Keratinocyte (primary cell): ENCODE results near the gene LAYN. TPM values are rescaled to one million over a fixed set of nuclear protein-coding genes. Genes with fewer than 3 reads are reported as not detected.

Experiments used
- DNase-seq: peaks from one replicate; pipeline ENCODE4 v3.0.0-alpha.2; 2011; ENCODE audit warnings: low read depth, missing footprints, low spot score
- FAIRE-seq: peaks from 2 replicates; lab custom pipeline; 2011; peaks lifted over from hg19 to GRCh38; lab: Jason Lieb, UNC
- H2AFZ ChIP-seq: 2 replicates; pipeline ENCODE4 v1.6.0; 2012; ENCODE audit warnings: low read length, control low read depth, inconsistent platforms; ENCODE audit not compliant: control insufficient read depth
- H3K27ac ChIP-seq: 2 replicates; pipeline ENCODE4 v1.5.1; 2011; ENCODE audit warnings: low read length; ENCODE audit not compliant: control insufficient read depth, insufficient read depth
- H3K27me3 ChIP-seq: 3 replicates; pipeline ENCODE4 v1.6.0; 2011; ENCODE audit warnings: low read length; ENCODE audit not compliant: control insufficient read depth, insufficient read depth; ENCODE audit errors: extremely low read depth
- H3K36me3 ChIP-seq, 2 experiments: 2 replicates in 1 of 2; 3 replicates in 1 of 2; pipeline ENCODE4 v1.5.1; 2011; ENCODE audit warnings: low read length in 2 of 2, mild to moderate bottlenecking in 1 of 2; ENCODE audit not compliant: control insufficient read depth in 2 of 2, insufficient read depth in 2 of 2; ENCODE audit errors: extremely low read depth in 1 of 2
- H3K4me1 ChIP-seq: 3 replicates; pipeline ENCODE4 v1.5.1; 2011; ENCODE audit warnings: low read length; ENCODE audit not compliant: control insufficient read depth, insufficient read depth; ENCODE audit errors: extremely low read depth
- H3K4me2 ChIP-seq: 3 replicates; pipeline ENCODE4 v1.6.0; 2011; ENCODE audit warnings: low read depth, low read length; ENCODE audit not compliant: control insufficient read depth, insufficient read depth; ENCODE audit errors: extremely low read depth
- H3K4me3 ChIP-seq, 3 experiments: fragments of 200-600 bp in 1 of 3; sonication (generic) in 1 of 3; 2 replicates in 2 of 3; 3 replicates in 1 of 3; pipeline ENCODE4 v1.5.1; 2011 to 2016; ENCODE audit warnings: low read length in 3 of 3, mild to moderate bottlenecking in 3 of 3, control low read depth in 2 of 3, inconsistent platforms in 1 of 3, low read depth in 1 of 3, mixed read lengths in 1 of 3, mixed run types in 1 of 3, moderate library complexity in 1 of 3; ENCODE audit not compliant: control insufficient read depth in 2 of 3, insufficient read depth in 2 of 3; ENCODE audit errors: extremely low read depth in 1 of 3
- H3K79me2 ChIP-seq: 2 replicates; pipeline ENCODE4 v1.6.0; 2012; ENCODE audit warnings: low read length; ENCODE audit not compliant: control insufficient read depth, insufficient read depth
- H3K9ac ChIP-seq: 3 replicates; pipeline ENCODE4 v1.6.0; 2011; ENCODE audit warnings: low read length; ENCODE audit not compliant: control insufficient read depth, insufficient read depth; ENCODE audit errors: extremely low read depth
- H3K9me1 ChIP-seq: 3 replicates; pipeline ENCODE4 v1.6.0; 2011; ENCODE audit warnings: low read length; ENCODE audit not compliant: control insufficient read depth, insufficient read depth; ENCODE audit errors: extremely low read depth
- H3K9me3 ChIP-seq: 2 replicates; pipeline ENCODE4 v1.5.1; 2012; ENCODE audit warnings: low read depth, low read length; ENCODE audit not compliant: control insufficient read depth
- H4K20me1 ChIP-seq: 3 replicates; pipeline ENCODE4 v1.6.0; 2011; ENCODE audit warnings: low read length; ENCODE audit not compliant: control insufficient read depth, insufficient read depth; ENCODE audit errors: extremely low read depth
- CTCF ChIP-seq, 3 experiments: IDR thresholded peaks in 1 of 3; conservative IDR thresholded peaks in 1 of 3; optimal IDR thresholded peaks in 1 of 3; 2 replicates in 2 of 3; 3 replicates in 1 of 3; pipeline versions ENCODE3 to v1.5.1; 2011; ENCODE audit warnings: low read length in 3 of 3, mild to moderate bottlenecking in 3 of 3, moderate library complexity in 2 of 3, control low read depth in 1 of 3, inconsistent platforms in 1 of 3; ENCODE audit not compliant: insufficient read depth in 2 of 3; ENCODE audit errors: extremely low read depth in 1 of 3
- EZH2 ChIP-seq: IDR thresholded peaks from one replicate; pipeline ENCODE4 v1.6.1; 2012; ENCODE audit warnings: inconsistent platforms, mild to moderate bottlenecking, low read length, moderate library complexity
- dilution Hi-C: fragments of 300-500 bp; cut with MboI; formaldehyde crosslinking; loops from one replicate; pipeline ENCODE4 v1.7.0; 2020; ENCODE audit warnings: low sequenced_read_pairs; ENCODE audit not compliant: extremely low pct_ligation_motif_present
- polyA plus RNA-seq, 5 experiments: library from polyadenylated mRNA; depleted of rRNA in 3 of 5; stranded (reverse) in 3 of 5; stranded (forward) in 1 of 5; unstranded in 1 of 5; fragments of >200 nt; gene quantifications; 1 replicate in 1 of 5; 2 replicates in 3 of 5; 3 replicates in 1 of 5; pipeline versions ENCODE4 v1.2.1 to v1.2.3, GENCODE V29; 2011 to 2012; ENCODE audit warnings: missing spikeins in 2 of 5, low read depth in 1 of 5, low replicate concordance in 1 of 5

Gene LAYN
- polyA plus RNA-seq, 1 donor (not counting 4 experiments of a cell fraction or from before 2014, with no cell fraction given), result 1.1 TPM

- DNase-seq (no peak), FAIRE-seq (no peak)
Observed at GRCh38 chr11:111586388-111586831, 45.9 kb downstream of the LAYN start.

GRCh38 chr11:111589114-111589513 is 48.6 kb downstream of the LAYN start:
- Histone ChIP-seq H3K9me3 (no peaks in the 10 kb centered on the region), H3K9ac (no peak overlapping the region), H3K27me3 (no peaks in the 10 kb centered on the region), H3K4me3 (no peak overlapping the region), H3K27ac (no peak overlapping the region), H2AFZ (no peak overlapping the region), H3K4me2 (no peak overlapping the region), H3K9me1 (no peaks in the 10 kb centered on the region), H3K36me3 (no peaks in the 10 kb centered on the region), H3K79me2 (no peaks in the 10 kb centered on the region), H4K20me1 (no peaks in the 10 kb centered on the region), H3K4me1 (peaks cover 5% of the 10 kb centered on the region)
- dilution Hi-C loops, result no loop called here
- DNase-seq (no peak), FAIRE-seq (no peak)
- no peak for TF ChIP-seq EZH2
- no peak for TF ChIP-seq CTCF (optimal IDR thresholded peaks at IDR 0.05 in 1 of 3, IDR thresholded peaks at IDR 0.05 in 1 of 3, conservative IDR thresholded peaks at IDR 0.05 in 1 of 3; ENCODE audit: extremely low read depth in 1 of 3, insufficient read depth in 2 of 3, low read length in 3 of 3)

More at GRCh38 chr11:111586388-111586831, 45.9 kb downstream of the LAYN start:
- no peak overlapping the region for H3K9ac ChIP-seq
- no peaks in the 10 kb centered on the region for H3K79me2 ChIP-seq
- H4K20me1 ChIP-seq, result no peaks in the 10 kb centered on the region
- H3K27ac ChIP-seq, result no peak overlapping the region
- no peak overlapping the region for H3K4me2 ChIP-seq
- H2AFZ ChIP-seq, result no peak overlapping the region
- H3K36me3 ChIP-seq, result no peaks in the 10 kb centered on the region
- no peaks in the 10 kb centered on the region for H3K9me3 ChIP-seq
- dilution Hi-C loops, result no loop called here
- TF ChIP-seq CTCF (optimal IDR thresholded peaks at IDR 0.05 in 1 of 3, IDR thresholded peaks at IDR 0.05 in 1 of 3, conservative IDR thresholded peaks at IDR 0.05 in 1 of 3; ENCODE audit: extremely low read depth in 1 of 3, insufficient read depth in 2 of 3, low read length in 3 of 3) (peak in 1 of 3 experiments; percentile 46), EZH2 (no peak)
- H3K27me3 ChIP-seq, result no peaks in the 10 kb centered on the region
- H3K4me3 ChIP-seq, result no peak overlapping the region
- peaks cover 5% of the 10 kb centered on the region for H3K4me1 ChIP-seq
- H3K9me1 ChIP-seq, result no peaks in the 10 kb centered on the region
